Breast epithelium (tissue), 4 donors: Measurements from ENCODE around the gene PLCG2. TPM values are rescaled to one million over a fixed set of nuclear protein-coding genes. Genes with fewer than 3 reads are reported as not detected.

Experiments
- DNase-seq, 2 donors: peaks; one replicate each; pipeline ENCODE4 v3.0.0-alpha.2; 2019; ENCODE audit warnings: low spot score in 2 of 2
- H3K27ac ChIP-seq, 2 donors: fragments of 200-600 bp; sonication (generic) in 1 of 2; one replicate each; pipeline ENCODE4 v1.5.1; 2016 to 2019; ENCODE audit warnings: mild to moderate bottlenecking in 1 of 2
- H3K27me3 ChIP-seq, 2 donors: fragments of 200-600 bp; sonication (generic) in 1 of 2; one replicate each; pipeline versions ENCODE4 v1.5.1 to v1.6.0; 2017 to 2019; ENCODE audit warnings: control low read depth in 1 of 2, mild to moderate bottlenecking in 1 of 2
- H3K36me3 ChIP-seq: fragments of 200-600 bp; one replicate; pipeline ENCODE4 v1.5.1; 2019
- H3K4me1 ChIP-seq, 2 donors: fragments of 200-600 bp; sonication (generic); one replicate each; pipeline ENCODE4 v1.5.1; 2016 to 2019; ENCODE audit warnings: control low read depth in 1 of 2
- H3K4me3 ChIP-seq, 3 donors: fragments of 200-600 bp; sonication (generic); 1 replicate in 2 of 3; 2 replicates in 1 of 3; pipeline ENCODE4 v1.5.1; 2016 to 2019; ENCODE audit warnings: mild to moderate bottlenecking in 3 of 3, moderate library complexity in 2 of 3
- H3K9me3 ChIP-seq, 2 donors: fragments of 200-600 bp; sonication (generic) in 1 of 2; one replicate each; pipeline ENCODE4 v1.5.1; 2016 to 2019; ENCODE audit warnings: control low read depth in 1 of 2
- POLR2A ChIP-seq: fragments of 450-650 bp; IDR thresholded peaks from one replicate; pipeline ENCODE4 v1.6.1; 2016; ENCODE audit warnings: antibody characterized with exemption, mild to moderate bottlenecking, moderate library complexity
- POLR2AphosphoS5 ChIP-seq, 3 donors: sonication (generic); formaldehyde crosslinking; IDR thresholded peaks; one replicate each; pipeline ENCODE4 v1.6.1; 2017; ENCODE audit warnings: antibody characterized with exemption in 3 of 3
- intact Hi-C: fragments of 100-400 bp; cut with DNase I; formaldehyde crosslinking; loops from one replicate; pipeline ENCODE4 v1.15.1; 2023; ENCODE audit warnings: low total_unique reads
- total RNA-seq, 3 donors: library from RNA; depleted of rRNA; stranded (reverse); fragments of >200 nt; gene quantifications; one replicate each; pipeline ENCODE4 v1.1.0, GENCODE V29; 2016
- TF ChIP-seq, protein P1 (sequence below), 3 donors: fragments of 450-650 bp; IDR thresholded peaks; one replicate each; pipeline ENCODE4 v1.5.1; 2016 to 2017; ENCODE audit warnings: antibody characterized with exemption in 3 of 3, mild to moderate bottlenecking in 3 of 3, moderate library complexity in 3 of 3

The PLCG2 gene
- total RNA-seq, 3 donors from 2014 or later: 14.6 to 24.6 (median 24.3) TPM

DNA sequence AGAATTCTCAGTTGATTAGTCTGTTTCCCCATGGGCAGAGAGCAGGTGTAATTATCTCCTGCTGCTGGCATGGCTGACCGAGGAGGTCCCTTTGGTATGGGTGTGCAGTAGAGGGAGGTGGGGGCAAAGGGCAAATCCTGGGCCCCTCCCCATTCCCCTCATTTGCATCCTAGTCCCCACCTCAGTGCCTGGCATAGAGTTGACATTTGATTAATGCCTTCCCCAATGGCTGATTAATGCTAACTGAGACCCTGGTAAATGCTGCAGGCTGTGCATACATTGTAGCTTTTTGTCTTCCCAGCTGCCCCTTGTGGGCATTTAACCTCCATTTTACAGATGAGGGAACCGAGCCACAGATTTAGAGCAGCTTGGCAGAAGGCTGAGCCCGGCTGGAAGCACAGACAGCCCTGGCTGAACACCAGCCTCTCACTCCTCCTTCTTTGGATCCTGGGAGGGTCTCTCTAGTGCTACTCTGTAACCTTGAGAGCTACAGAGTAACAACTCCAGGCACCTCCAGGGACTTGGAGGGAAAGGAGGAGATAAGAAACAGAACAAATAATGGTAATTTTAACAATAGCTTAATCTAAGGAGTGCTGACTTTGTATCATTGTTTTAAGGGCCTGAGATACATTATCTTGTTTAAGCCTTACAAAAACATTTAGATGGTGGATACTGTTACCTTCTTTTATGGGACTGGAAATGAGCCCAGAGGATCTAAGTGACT, 5.1 kb downstream of the PLCG2 start:
- intact Hi-C loops: no loop called here
- Histone ChIP-seq H3K27me3 (no peaks in the 10 kb centered on the region), H3K9me3 (no peaks in the 10 kb centered on the region), H3K36me3 (no peaks in the 10 kb centered on the region), H3K27ac (no peak overlapping the region), H3K4me1 (no peaks in the 10 kb centered on the region), H3K4me3 (no peak overlapping the region)
- no peak for TF ChIP-seq POLR2A
- TF ChIP-seq, protein P1, sequence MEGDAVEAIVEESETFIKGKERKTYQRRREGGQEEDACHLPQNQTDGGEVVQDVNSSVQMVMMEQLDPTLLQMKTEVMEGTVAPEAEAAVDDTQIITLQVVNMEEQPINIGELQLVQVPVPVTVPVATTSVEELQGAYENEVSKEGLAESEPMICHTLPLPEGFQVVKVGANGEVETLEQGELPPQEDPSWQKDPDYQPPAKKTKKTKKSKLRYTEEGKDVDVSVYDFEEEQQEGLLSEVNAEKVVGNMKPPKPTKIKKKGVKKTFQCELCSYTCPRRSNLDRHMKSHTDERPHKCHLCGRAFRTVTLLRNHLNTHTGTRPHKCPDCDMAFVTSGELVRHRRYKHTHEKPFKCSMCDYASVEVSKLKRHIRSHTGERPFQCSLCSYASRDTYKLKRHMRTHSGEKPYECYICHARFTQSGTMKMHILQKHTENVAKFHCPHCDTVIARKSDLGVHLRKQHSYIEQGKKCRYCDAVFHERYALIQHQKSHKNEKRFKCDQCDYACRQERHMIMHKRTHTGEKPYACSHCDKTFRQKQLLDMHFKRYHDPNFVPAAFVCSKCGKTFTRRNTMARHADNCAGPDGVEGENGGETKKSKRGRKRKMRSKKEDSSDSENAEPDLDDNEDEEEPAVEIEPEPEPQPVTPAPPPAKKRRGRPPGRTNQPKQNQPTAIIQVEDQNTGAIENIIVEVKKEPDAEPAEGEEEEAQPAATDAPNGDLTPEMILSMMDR (IDR thresholded peaks at IDR 0.05): no peak
- TF ChIP-seq POLR2AphosphoS5 (IDR thresholded peaks at IDR 0.05): no peak
- DNase-seq: no peak

DNA sequence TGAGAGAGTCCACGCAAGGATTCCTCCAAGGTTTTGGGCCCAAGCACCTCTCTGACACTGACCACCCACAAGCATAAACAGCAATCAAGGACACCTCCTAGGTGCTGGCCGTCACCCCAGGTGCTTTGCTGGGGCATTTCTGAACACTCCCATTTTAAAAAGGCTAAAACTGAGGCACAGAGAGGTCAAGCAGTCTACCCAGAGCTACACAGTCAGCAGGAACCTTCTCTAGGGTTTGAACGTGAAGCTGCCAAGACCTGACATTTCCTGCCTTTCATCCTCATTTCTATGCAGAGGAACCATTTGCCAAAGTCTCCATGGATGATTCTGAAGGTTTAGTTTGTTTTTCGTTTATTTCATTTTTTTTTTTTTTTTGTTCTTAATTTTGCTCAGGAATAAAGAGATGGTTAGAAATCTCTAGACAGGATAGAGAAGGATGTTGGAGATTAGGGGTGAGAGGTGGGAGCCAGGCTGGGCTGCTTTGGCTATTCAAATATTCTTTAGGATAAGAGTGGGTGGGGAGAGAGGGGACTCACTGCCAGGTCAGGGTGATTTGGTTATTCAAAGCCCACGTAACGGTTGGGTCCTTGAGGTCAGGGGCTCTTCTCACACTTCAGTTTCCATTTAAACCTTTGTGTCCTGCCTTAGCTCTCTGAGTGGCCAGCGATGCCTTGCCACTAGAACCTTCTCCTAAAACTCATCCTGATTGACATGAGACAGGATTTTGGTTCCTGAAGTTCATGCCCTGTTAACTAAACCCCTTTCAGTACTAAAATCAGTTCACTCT, 6.2 kb downstream of the PLCG2 start:
- DNase-seq: no peak
- Histone ChIP-seq H3K4me3 (no peak overlapping the region), H3K27ac (peak overlapping the region; percentile 36 to 57), H3K4me1 (no peaks in the 10 kb centered on the region), H3K9me3 (no peaks in the 10 kb centered on the region), H3K27me3 (no peaks in the 10 kb centered on the region), H3K36me3 (no peaks in the 10 kb centered on the region)
- intact Hi-C loops: no loop called here
- no peak for TF ChIP-seq POLR2AphosphoS5 (IDR thresholded peaks at IDR 0.05)
- TF ChIP-seq, protein P1 (IDR thresholded peaks at IDR 0.05): no peak
- no peak for TF ChIP-seq POLR2A

DNA sequence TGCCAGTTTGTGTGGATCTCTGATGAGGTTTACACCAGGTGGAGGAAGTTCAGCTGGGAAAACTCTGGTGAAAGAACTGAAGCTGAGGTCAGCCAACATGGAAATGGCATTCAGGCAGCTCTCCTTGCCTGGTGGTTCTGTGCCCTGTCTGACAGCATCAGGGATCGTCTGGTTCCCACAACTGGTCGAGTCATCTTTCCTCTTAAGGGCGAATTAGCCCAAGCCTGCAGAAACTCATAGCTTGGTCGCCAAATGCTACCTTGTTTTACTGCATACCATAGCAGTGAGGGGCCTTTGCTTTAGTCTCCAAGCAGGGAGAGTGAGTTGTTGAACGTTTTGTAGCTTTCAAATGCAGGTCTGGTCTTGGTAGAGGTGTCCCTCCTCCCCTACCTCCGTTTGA, 7.2 kb downstream of the PLCG2 start:
- Histone ChIP-seq H3K9me3 (no peaks in the 10 kb centered on the region), H3K36me3 (no peaks in the 10 kb centered on the region), H3K4me3 (no peak overlapping the region), H3K27ac (peak overlapping the region; percentile 36 to 57), H3K27me3 (no peaks in the 10 kb centered on the region), H3K4me1 (no peaks in the 10 kb centered on the region)
- DNase-seq: no peak
- TF ChIP-seq POLR2AphosphoS5 (IDR thresholded peaks at IDR 0.05) (no peak), POLR2A (no peak)
- TF ChIP-seq, protein P1 (IDR thresholded peaks at IDR 0.05): no peak
- intact Hi-C loops: no loop called here

DNA sequence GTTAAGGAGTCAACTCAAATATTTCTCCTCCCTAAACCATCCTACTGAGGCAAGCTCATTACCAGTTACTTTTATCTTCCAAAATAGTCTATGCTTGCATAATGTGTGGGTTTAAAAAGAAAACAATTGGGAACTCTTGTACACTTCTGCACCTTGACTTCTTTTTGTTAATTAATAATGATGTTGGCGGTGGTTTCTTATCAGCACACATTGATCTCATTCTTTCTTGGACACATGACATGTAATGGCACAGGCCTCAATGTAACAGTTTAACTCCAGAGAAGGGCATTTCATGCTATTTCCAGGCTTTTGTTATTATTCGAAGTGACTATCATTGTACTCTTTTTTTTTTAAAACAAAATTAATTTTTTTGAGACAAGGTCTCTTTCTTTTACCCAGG, 7.8 kb downstream of the PLCG2 start:
- H3K4me1 ChIP-seq: no peaks in the 10 kb centered on the region
- H3K4me3 ChIP-seq: no peak overlapping the region
- H3K27ac ChIP-seq: no peak overlapping the region
- H3K36me3 ChIP-seq: no peaks in the 10 kb centered on the region
- H3K9me3 ChIP-seq: no peaks in the 10 kb centered on the region
- intact Hi-C loops: no loop called here
- DNase-seq: no peak
- H3K27me3 ChIP-seq: no peaks in the 10 kb centered on the region
- TF ChIP-seq, protein P1 (IDR thresholded peaks at IDR 0.05): no peak
- TF ChIP-seq POLR2A (no peak), POLR2AphosphoS5 (IDR thresholded peaks at IDR 0.05) (no peak)

DNA sequence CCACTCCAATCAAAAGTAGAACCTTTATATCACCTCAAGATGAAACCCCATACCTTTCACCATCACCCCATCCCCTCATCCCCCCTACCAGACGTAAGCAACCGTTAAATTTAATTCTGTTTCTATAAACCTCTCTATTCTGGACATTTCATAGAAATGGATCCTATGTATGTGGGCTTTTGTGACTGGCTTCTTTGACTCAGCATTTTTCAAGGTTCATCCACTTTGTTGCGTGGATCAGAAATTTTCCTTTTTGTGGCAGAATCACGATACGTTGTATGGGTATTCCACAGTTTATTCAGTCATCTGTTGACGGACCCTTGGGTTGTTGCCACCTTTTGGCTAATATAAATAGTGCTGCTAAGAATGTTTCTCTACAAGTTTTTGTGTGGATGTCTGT, 8.6 kb downstream of the PLCG2 start:
- intact Hi-C loops: loop anchor here (2.0 kb wide), 1 partner anchor 63 kb away; no protein-coding TSS in a partner anchor
- H3K27me3 ChIP-seq: no peaks in the 10 kb centered on the region
- H3K27ac ChIP-seq: no peak overlapping the region
- H3K4me3 ChIP-seq: no peak overlapping the region
- DNase-seq: no peak
- H3K9me3 ChIP-seq: no peaks in the 10 kb centered on the region
- H3K36me3 ChIP-seq: no peaks in the 10 kb centered on the region
- no peaks in the 10 kb centered on the region for H3K4me1 ChIP-seq
- TF ChIP-seq POLR2A (no peak), POLR2AphosphoS5 (IDR thresholded peaks at IDR 0.05) (no peak)
- TF ChIP-seq, protein P1 (IDR thresholded peaks at IDR 0.05): no peak
